Trophoblast cell (in vitro differentiated cells and primary cell): ENCODE data around the gene SEC14L3.

Experiments
- DNase-seq, 2 donors: peaks; one replicate each; pipeline ENCODE4 v3.0.0-alpha.2; 2016
- H2AFZ ChIP-seq: 2 replicates; pipeline ENCODE4 v1.6.1; 2013; ENCODE audit warnings: low read length, moderate library complexity, mild to moderate bottlenecking; ENCODE audit not compliant: insufficient read depth, poor library complexity
- H2AK5ac ChIP-seq: 2 replicates; pipeline ENCODE4 v1.6.1; 2013; ENCODE audit warnings: mild to moderate bottlenecking, low read length
- H2BK120ac ChIP-seq: 2 replicates; pipeline ENCODE4 v1.6.1; 2013; ENCODE audit warnings: low read length, mild to moderate bottlenecking, moderate library complexity; ENCODE audit not compliant: insufficient read depth, poor library complexity
- H2BK12ac ChIP-seq: 2 replicates; pipeline ENCODE4 v1.6.1; 2013; ENCODE audit warnings: mild to moderate bottlenecking, low read length, moderate library complexity
- H2BK5ac ChIP-seq: 2 replicates; pipeline ENCODE4 v1.6.1; 2013; ENCODE audit warnings: low read length, low read depth, moderate library complexity, mild to moderate bottlenecking; ENCODE audit not compliant: poor library complexity
- H3K14ac ChIP-seq: 2 replicates; pipeline ENCODE4 v1.6.1; 2013; ENCODE audit warnings: mild to moderate bottlenecking, low read length
- H3K18ac ChIP-seq: 2 replicates; pipeline ENCODE4 v1.6.1; 2013; ENCODE audit warnings: mild to moderate bottlenecking, low read length
- H3K23ac ChIP-seq: 2 replicates; pipeline ENCODE4 v1.6.1; 2013; ENCODE audit warnings: low read length
- H3K27ac ChIP-seq: 2 replicates; pipeline ENCODE4 v1.5.1; 2013; ENCODE audit warnings: low read depth, mild to moderate bottlenecking, inconsistent platforms, low read length, moderate library complexity
- H3K27me3 ChIP-seq: 2 replicates; pipeline ENCODE4 v1.6.1; 2013; ENCODE audit warnings: inconsistent platforms, mild to moderate bottlenecking, low read length, moderate library complexity; ENCODE audit not compliant: insufficient read depth
- H3K36me3 ChIP-seq, 2 experiments: 1 replicate in 1 of 2; 2 replicates in 1 of 2; pipeline ENCODE4 v1.6.1; 2013; ENCODE audit warnings: low read length in 2 of 2, mild to moderate bottlenecking in 2 of 2, moderate library complexity in 1 of 2; ENCODE audit not compliant: insufficient read depth in 2 of 2, control insufficient read depth in 1 of 2
- H3K4ac ChIP-seq: 2 replicates; pipeline ENCODE4 v1.6.1; 2013; ENCODE audit warnings: low read depth, mild to moderate bottlenecking, low read length, moderate library complexity
- H3K4me1 ChIP-seq, 2 experiments: 1 replicate in 1 of 2; 2 replicates in 1 of 2; pipeline ENCODE4 v1.6.1; 2013; ENCODE audit warnings: low read length in 2 of 2, mild to moderate bottlenecking in 2 of 2, moderate library complexity in 1 of 2; ENCODE audit not compliant: insufficient read depth in 2 of 2, control insufficient read depth in 1 of 2
- H3K4me2 ChIP-seq: 2 replicates; pipeline ENCODE4 v1.6.1; 2013; ENCODE audit warnings: inconsistent platforms, mild to moderate bottlenecking, low read length, moderate library complexity
- H3K4me3 ChIP-seq: 2 replicates; pipeline ENCODE4 v1.5.1; 2013; ENCODE audit warnings: mild to moderate bottlenecking, low read depth, low read length, inconsistent platforms
- H3K79me1 ChIP-seq: one replicate; pipeline ENCODE4 v1.6.1; 2013; ENCODE audit warnings: low read length
- H3K79me2 ChIP-seq: 2 replicates; pipeline ENCODE4 v1.6.1; 2013; ENCODE audit warnings: low read length, mild to moderate bottlenecking; ENCODE audit not compliant: control insufficient read depth, insufficient read depth, poor library complexity
- H3K9ac ChIP-seq: 2 replicates; pipeline ENCODE4 v1.6.1; 2013; ENCODE audit warnings: mild to moderate bottlenecking, low read length
- H3K9me3 ChIP-seq: 2 replicates; pipeline ENCODE4 v1.6.1; 2013; ENCODE audit warnings: low read depth, mild to moderate bottlenecking, control low read depth, inconsistent platforms, low read length; ENCODE audit not compliant: insufficient read depth
- H4K12ac ChIP-seq: 2 replicates; pipeline ENCODE4 v1.6.1; 2013; ENCODE audit warnings: low read depth, mild to moderate bottlenecking, low read length, moderate library complexity
- H4K8ac ChIP-seq: 2 replicates; pipeline ENCODE4 v1.6.1; 2013; ENCODE audit warnings: low read depth, mild to moderate bottlenecking, low read length, moderate library complexity
- H4K91ac ChIP-seq: one replicate; pipeline ENCODE4 v1.6.1; 2013; ENCODE audit warnings: low read depth, mild to moderate bottlenecking, low read length, moderate library complexity
- WGBS: extraction: QIAGEN DNeasy Blood & Tissue Kit; methylation state at CpG from one replicate; pipeline ENCODE4 v1.1.7; 2013; ENCODE audit warnings: missing lambda C conversion rate; ENCODE audit not compliant: insufficient read length, insufficient coverage; ENCODE audit errors: extremely low coverage; 5-methylcytosine and 5-hydroxymethylcytosine counted together

Gene SEC14L3

GRCh38 chr22:30483169-30483568, 11.4 kb upstream of the SEC14L3 start:
- Histone ChIP-seq H3K27ac (no peak overlapping the region), H2BK5ac (no peak overlapping the region), H3K4me1 (no peaks in the 10 kb centered on the region), H4K91ac (no peak overlapping the region), H3K27me3 (no peaks in the 10 kb centered on the region), H3K18ac (no peak overlapping the region), H2AFZ (no peak overlapping the region), H2AK5ac (no peak overlapping the region), H4K8ac (no peak overlapping the region), H2BK120ac (no peak overlapping the region), H3K14ac (no peak overlapping the region), H3K9me3 (no peaks in the 10 kb centered on the region), H3K23ac (no peak overlapping the region), H3K4ac (no peak overlapping the region), H3K4me2 (no peak overlapping the region), H3K9ac (no peak overlapping the region), H4K12ac (no peak overlapping the region), H3K36me3 (no peaks in the 10 kb centered on the region), H3K4me3 (no peak overlapping the region), H3K79me1 (no peaks in the 10 kb centered on the region), H2BK12ac (no peak overlapping the region), H3K79me2 (no peaks in the 10 kb centered on the region)
- DNase-seq: no peak
- WGBS: no CpG with 5 or more reads among the region's 1 CpG

GRCh38 chr22:30481711-30482110, 9.9 kb upstream of the SEC14L3 start:
- H3K18ac ChIP-seq: no peak overlapping the region
- H3K36me3 ChIP-seq: no peaks in the 10 kb centered on the region
- H3K79me2 ChIP-seq: no peaks in the 10 kb centered on the region
- no peak overlapping the region for H3K4ac ChIP-seq
- no peak overlapping the region for H2AK5ac ChIP-seq
- WGBS: no CpG with 5 or more reads among the region's 5 CpGs
- H3K9me3 ChIP-seq: no peaks in the 10 kb centered on the region
- H3K14ac ChIP-seq: no peak overlapping the region
- H4K8ac ChIP-seq: no peak overlapping the region
- no peaks in the 10 kb centered on the region for H3K27me3 ChIP-seq
- DNase-seq: no peak
- no peak overlapping the region for H3K9ac ChIP-seq
- no peak overlapping the region for H3K27ac ChIP-seq
- no peak overlapping the region for H3K23ac ChIP-seq
- H4K91ac ChIP-seq: no peak overlapping the region
- H2AFZ ChIP-seq: no peak overlapping the region
- no peak overlapping the region for H2BK5ac ChIP-seq
- no peak overlapping the region for H2BK12ac ChIP-seq
- H3K4me3 ChIP-seq: no peak overlapping the region
- H3K4me1 ChIP-seq: no peaks in the 10 kb centered on the region
- no peak overlapping the region for H3K4me2 ChIP-seq
- no peak overlapping the region for H4K12ac ChIP-seq
- no peaks in the 10 kb centered on the region for H3K79me1 ChIP-seq
- H2BK120ac ChIP-seq: no peak overlapping the region

GRCh38 chr22:30479981-30480380, 8.2 kb upstream of the SEC14L3 start:
- no peaks in the 10 kb centered on the region for H3K9me3 ChIP-seq
- no peak overlapping the region for H2BK12ac ChIP-seq
- H3K14ac ChIP-seq: no peak overlapping the region
- H3K27ac ChIP-seq: no peak overlapping the region
- no peak overlapping the region for H4K12ac ChIP-seq
- no peak overlapping the region for H3K4me3 ChIP-seq
- H3K9ac ChIP-seq: no peak overlapping the region
- no peak overlapping the region for H3K4me2 ChIP-seq
- H2AFZ ChIP-seq: no peak overlapping the region
- no peaks in the 10 kb centered on the region for H3K79me2 ChIP-seq
- H4K8ac ChIP-seq: no peak overlapping the region
- H3K23ac ChIP-seq: no peak overlapping the region
- H2BK5ac ChIP-seq: no peak overlapping the region
- no peak overlapping the region for H2BK120ac ChIP-seq
- no peak overlapping the region for H3K18ac ChIP-seq
- no peak overlapping the region for H2AK5ac ChIP-seq
- H3K36me3 ChIP-seq: no peaks in the 10 kb centered on the region
- no peak for DNase-seq
- H4K91ac ChIP-seq: no peak overlapping the region
- no CpG with 5 or more reads among the region's 2 CpGs for WGBS
- no peaks in the 10 kb centered on the region for H3K79me1 ChIP-seq
- no peaks in the 10 kb centered on the region for H3K4me1 ChIP-seq
- H3K4ac ChIP-seq: no peak overlapping the region
- H3K27me3 ChIP-seq: no peaks in the 10 kb centered on the region

GRCh38 chr22:30474683-30475424, 3.0 kb upstream of the SEC14L3 start:
- no peaks in the 10 kb centered on the region for H3K79me1 ChIP-seq
- DNase-seq: no peak
- H3K79me2 ChIP-seq: no peaks in the 10 kb centered on the region
- no peak overlapping the region for H3K9ac ChIP-seq
- no peak overlapping the region for H2BK5ac ChIP-seq
- H3K36me3 ChIP-seq: no peaks in the 10 kb centered on the region
- H3K27me3 ChIP-seq: peaks cover 2% of the 10 kb centered on the region
- no peaks in the 10 kb centered on the region for H3K9me3 ChIP-seq
- H3K4me3 ChIP-seq: no peak overlapping the region
- no peak overlapping the region for H2AFZ ChIP-seq
- no peak overlapping the region for H4K12ac ChIP-seq
- no peak overlapping the region for H4K91ac ChIP-seq
- H3K4me2 ChIP-seq: no peak overlapping the region
- H4K8ac ChIP-seq: no peak overlapping the region
- H3K14ac ChIP-seq: no peak overlapping the region
- no peak overlapping the region for H2BK120ac ChIP-seq
- no CpG with 5 or more reads among the region's 6 CpGs for WGBS
- H3K4ac ChIP-seq: no peak overlapping the region
- no peak overlapping the region for H2AK5ac ChIP-seq
- no peak overlapping the region for H3K23ac ChIP-seq
- no peak overlapping the region for H3K27ac ChIP-seq
- no peak overlapping the region for H2BK12ac ChIP-seq
- H3K4me1 ChIP-seq: no peaks in the 10 kb centered on the region
- H3K18ac ChIP-seq: no peak overlapping the region
